GM12872 (cell line): ENCODE measurements around the gene CNNM4.

Experiments used
- CTCF ChIP-seq: IDR thresholded peaks from 3 replicates; pipeline ENCODE4 v1.5.1; 2011; ENCODE audit warnings: low read depth, mild to moderate bottlenecking, low read length, moderate library complexity; ENCODE audit not compliant: insufficient read depth

CNNM4 gene

GRCh38 chr2:96835830-96836229, 75.1 kb downstream of the CNNM4 start:
- no peak for TF ChIP-seq CTCF

- TF ChIP-seq CTCF, result no peak
These were observed 76.9 kb downstream of the CNNM4 start for GRCh38 chr2:96837575-96837974.

- no peak for TF ChIP-seq CTCF
These were observed 77.9 kb downstream of the CNNM4 start for GRCh38 chr2:96838345-96839292.

- TF ChIP-seq CTCF, result no peak
These were observed 78.7 kb downstream of the CNNM4 start for GRCh38 chr2:96839293-96839874.

- TF ChIP-seq CTCF, result no peak
These were observed 79.5 kb downstream of the CNNM4 start for GRCh38 chr2:96839875-96840850.

- TF ChIP-seq CTCF, result no peak
These were observed 81.2 kb downstream of the CNNM4 start for GRCh38 chr2:96841701-96842495.
